SW 1271 (cell line): ENCODE data around the gene DCDC2.
"Not testable (repeated sequence)": the region's sequence is repeated elsewhere in the genome, so short reads cannot be mapped to it uniquely, and the experiment has no call there.

Source experiments
- DNase-seq, 2 experiments: peaks; one replicate each; lab custom pipeline; 2025; lab: John Stamatoyannopoulos, UW

DCDC2 gene

GRCh38 chr6:24324617-24325016 is 33.2 kb downstream of the DCDC2 start:
- no peak for DNase-seq

DNA sequence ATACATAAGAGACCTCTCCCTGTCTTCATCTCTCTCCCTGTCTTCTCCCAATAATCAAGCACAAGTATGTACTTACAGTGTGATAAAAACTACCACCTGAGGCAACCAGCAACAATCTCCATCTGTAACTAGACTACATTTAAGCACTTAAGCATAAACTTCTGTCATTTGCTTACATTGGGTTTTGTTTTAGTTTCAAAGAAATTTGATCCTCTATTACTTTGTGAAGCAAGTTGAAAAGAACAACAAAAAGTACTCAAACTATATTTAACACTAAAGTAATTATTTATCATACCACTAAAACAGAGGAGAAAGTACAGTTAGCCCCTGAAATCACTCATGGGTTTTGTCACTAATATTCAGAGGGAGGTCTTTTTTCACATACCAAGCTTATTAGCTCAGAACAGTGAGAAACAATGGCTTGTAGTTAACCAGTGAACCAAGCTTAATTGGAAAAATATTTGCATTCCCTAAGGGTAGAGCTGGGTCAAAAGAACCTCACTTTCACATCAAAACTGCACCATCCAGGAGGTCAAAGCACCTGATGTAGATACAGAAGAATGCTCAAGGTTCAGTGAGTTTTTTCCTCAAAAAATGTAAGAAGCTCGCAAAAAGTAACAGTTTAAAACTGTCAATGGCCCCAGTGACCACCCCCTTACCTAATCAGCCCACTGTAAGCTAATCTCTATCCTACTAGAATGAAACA is 34.1 kb downstream of the DCDC2 start:
- DNase-seq, result no peak

- DNase-seq, result no peak
Observed at GRCh38 chr6:24322924-24323323, 34.9 kb downstream of the DCDC2 start.

GRCh38 chr6:24322446-24322845 is 35.4 kb downstream of the DCDC2 start:
- not testable (repeated sequence) for DNase-seq

GRCh38 chr6:24321538-24322162 is 36.2 kb downstream of the DCDC2 start:
- no peak for DNase-seq

- peak in 1 of 2 experiments; percentile 70 for DNase-seq
Observed at GRCh38 chr6:24313251-24314141, 44.4 kb downstream of the DCDC2 start.

- DNase-seq, result not testable (repeated sequence)
Observed at GRCh38 chr6:24311775-24312174, 46.1 kb downstream of the DCDC2 start.

DNA sequence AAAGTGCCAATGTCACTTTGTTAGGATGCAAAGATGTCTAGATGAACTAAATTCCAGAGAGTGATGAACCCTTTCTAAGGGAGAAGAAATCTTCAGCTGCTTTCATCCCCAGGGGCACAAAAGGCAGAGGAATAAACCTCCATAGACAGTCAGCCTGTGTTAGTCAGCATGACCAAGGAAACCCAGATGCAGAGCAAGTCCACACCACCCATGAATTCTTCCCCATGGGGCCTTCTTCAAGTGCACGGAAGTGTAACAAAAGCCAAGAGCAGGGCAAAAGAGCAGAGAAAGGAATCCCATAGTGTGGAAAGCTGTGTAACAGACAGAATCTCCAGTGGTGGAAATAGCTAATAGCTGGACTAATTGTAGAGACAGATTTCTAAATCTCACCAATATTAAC is 50.0 kb downstream of the DCDC2 start:
- no peak for DNase-seq

GRCh38 chr6:24306936-24307335 is 50.9 kb downstream of the DCDC2 start:
- no peak for DNase-seq

DNA sequence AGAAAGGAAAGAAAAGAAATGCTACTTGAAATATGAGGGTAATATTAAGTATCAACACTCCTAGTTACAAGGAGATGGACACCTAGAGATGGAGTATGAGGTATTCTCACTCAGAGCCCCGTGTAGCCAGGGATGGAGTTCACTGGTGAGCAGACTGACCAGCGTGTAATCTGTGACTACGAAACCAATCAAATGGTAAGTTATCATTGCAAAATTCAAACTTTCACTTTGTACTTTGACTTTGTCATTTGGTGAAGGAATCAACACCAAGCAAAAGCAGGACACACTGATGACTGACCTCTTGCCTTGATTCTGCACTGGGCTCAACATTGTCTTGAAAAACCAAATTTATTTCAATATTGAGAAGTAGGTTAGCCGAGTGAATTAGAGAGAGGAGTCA is 51.8 kb downstream of the DCDC2 start:
- no peak for DNase-seq

DNA sequence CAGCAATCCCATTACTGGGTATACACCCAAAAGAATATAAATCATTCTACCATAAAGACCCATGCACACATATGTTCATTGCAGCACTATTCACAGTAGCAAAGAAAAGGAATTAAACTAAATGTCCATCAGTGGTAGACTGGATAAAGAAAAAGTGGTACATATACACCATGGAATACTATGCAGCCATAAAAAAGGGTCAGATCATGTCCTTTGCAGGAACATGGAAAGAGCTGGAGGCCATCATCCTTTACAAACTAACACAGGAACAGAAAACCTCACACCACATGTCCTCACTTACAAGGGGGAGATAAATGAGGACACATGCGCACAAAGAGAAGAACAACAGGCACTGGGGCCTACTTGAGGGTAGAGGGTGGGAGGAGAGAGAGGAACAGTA is 60.9 kb downstream of the DCDC2 start:
- no peak for DNase-seq

DNA sequence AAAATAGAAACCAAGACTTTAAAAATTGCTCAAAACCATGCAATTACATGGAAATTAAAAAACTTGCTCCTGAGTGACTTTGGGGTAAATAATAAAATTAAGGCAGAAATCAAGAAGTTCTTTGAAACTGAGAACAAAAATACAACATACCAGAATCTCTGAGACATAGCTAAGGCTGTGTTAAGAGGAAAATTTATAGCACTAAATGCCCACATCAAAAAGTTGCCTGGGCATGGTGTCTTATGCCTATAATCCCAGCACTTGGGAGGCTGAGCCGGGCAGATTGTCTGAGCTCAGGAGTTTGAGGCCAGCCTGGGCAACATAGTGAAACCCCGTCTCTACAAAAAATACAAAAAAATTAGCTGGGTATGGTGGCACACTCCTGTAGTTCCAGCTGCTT is 64.0 kb downstream of the DCDC2 start:
- DNase-seq, result not testable (repeated sequence)

DNA sequence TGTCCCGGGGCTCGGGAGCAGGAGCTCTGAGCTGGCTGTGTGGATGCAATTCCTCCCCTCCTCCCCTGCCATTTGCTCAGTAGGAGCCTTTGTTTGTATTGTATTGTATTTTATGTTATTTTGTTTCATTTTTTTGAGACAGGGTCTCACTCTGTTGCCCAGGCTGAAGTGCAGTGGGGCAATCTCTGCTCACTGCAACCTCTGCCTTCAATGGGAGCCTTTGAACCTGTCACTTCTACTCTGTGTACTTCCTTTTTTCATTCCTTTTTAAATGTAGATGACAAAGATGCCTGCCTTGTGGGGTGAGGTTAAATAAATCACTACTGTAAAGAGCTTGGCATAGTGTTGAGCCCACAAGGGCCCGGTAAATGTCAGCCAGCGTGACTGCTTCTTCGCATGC is 70.6 kb downstream of the DCDC2 start:
- no peak for DNase-seq

- DNase-seq, result no peak
Observed at GRCh38 chr6:24284006-24284405, 73.9 kb downstream of the DCDC2 start.

- DNase-seq, result peak; percentile 37 to 91
Observed at GRCh38 chr6:24283043-24283985, 74.5 kb downstream of the DCDC2 start.

GRCh38 chr6:24274441-24275083 is 83.3 kb downstream of the DCDC2 start:
- peak; percentile 7 to 44 for DNase-seq

DNA sequence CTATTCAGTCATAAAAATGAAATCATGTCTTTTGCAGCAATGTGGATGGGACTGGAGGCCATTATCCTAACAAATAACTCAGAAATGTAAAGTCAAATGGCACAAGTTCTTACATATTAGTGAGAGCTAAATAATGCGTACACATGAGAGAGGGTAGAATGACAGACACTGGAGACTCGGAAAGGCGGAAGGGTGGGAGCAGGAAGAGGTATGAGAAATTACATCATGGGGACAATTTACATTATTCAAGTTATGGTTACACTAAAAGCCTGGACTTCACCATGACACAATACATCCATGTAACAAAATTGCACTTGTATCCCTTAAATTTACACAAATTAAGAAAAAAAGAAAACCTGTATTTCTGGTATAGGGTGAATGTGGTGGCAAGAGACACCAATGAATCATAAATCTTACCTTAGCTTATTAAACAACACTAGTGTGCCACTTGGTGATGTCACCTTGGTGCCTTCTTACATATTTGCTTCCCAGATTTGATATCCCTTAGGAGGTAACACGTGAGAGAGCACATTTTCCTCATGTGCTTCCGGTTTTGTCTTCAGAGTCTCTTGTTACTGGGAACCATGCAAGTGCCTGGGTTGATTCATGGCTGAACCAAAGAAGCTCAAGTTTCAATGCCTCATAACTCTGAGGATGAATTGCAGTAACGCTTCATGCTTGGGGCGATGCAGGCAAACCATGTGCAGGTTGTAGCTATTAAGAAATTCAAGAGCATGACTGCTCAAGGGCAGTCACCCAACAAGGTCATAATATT is 84.6 kb downstream of the DCDC2 start:
- no peak for DNase-seq

DNA sequence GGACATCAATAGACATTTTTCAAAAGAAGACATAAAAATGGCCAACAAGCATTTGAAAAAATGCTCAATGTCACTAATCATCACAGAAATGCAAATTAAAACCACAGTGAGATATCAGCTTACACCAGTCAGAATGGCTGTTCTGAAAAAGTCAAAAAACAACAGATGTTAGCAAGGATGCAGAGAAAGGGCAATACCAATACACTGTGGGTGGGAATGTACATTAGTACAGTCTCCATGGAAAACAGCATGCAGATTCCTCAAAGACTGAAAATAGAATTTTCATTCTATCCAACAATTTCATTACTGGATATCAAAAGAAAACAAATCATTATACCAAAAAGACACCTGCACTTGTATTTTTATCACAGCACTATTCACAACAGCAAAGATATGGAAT is 85.3 kb downstream of the DCDC2 start:
- no peak for DNase-seq

DNA sequence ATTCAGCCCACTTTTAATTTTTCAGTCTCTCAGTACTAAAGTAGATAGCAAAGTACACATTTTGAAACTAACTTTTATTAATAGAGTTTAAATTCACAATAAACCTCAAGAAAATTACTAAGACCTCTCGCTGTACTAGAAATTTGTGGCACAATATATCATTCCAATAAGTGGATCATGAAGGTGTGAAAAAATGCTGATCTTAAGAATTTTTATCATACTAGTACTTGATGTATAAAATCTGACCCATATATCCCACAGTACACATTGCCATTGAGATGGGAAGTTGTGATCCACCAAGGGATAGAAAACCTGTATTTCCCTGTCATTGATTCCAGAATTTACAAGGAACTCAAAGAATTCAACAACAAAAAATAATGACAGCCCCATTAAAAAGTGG is 85.7 kb downstream of the DCDC2 start:
- no peak for DNase-seq

GRCh38 chr6:24270011-24270410 is 87.8 kb downstream of the DCDC2 start:
- no peak for DNase-seq
